ENCODE results near the gene DISC1. TPM values are rescaled to one million over a fixed set of nuclear protein-coding genes. Genes with fewer than 3 reads are reported as not detected.

The DISC1 gene
- total RNA-seq, 2 experiments from 2014 or later: 17.5 to 18.0 TPM

- DNase-seq: peak; percentile 19
- H3K36me3 Mint-ChIP-seq (ENCODE audit: low read depth): peaks cover 6% of the 10 kb centered on the region
- ChIA-PET POLR2A (interaction anchor here (1.2 kb wide), 2 partner anchors 9 to 55 kb away, joined by 3 to 5 read pairs; no protein-coding TSS in a partner anchor), CTCF (interaction anchor here (1.7 kb wide), 1 partner anchor 42 kb away, joined by 7 read pairs; no protein-coding TSS in a partner anchor)
- H3K27ac Mint-ChIP-seq: peak overlapping the region; percentile 38
- no peak overlapping the region for H3K4me3 Mint-ChIP-seq
- peaks cover 37% of the 10 kb centered on the region for H3K4me1 Mint-ChIP-seq
- peaks cover 7% of the 10 kb centered on the region for H3K9me3 Mint-ChIP-seq
- no peaks in the 10 kb centered on the region for H3K27me3 Mint-ChIP-seq
Measured at GRCh38 chr1:231973830-231974229, 347.2 kb downstream of the DISC1 start.

DNA sequence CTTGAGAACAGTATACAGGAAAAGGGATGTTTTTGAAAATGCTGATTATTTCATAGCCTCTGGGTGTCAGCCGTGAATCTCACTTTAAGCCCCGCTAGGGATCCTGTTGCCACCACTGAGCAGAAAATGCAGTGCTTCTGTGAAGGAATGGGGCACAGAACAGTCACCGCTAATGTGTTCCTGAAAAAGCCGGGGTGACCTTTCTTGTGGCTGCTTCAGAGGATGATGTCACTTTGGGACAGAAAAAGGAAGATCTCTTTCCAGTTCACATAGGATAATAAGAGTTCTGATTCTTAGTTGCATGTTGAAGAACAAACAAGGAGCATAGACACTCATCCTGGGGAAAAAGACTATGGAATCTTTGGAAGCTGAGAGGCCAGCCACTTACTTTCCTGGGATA is 349.6 kb downstream of the DISC1 start:
- H3K9me3 Mint-ChIP-seq: no peaks in the 10 kb centered on the region
- no peak for DNase-seq
- POLR2A ChIA-PET: no interaction called here
- H3K4me3 Mint-ChIP-seq: no peak overlapping the region
- CTCF ChIA-PET: no interaction called here
- H3K36me3 Mint-ChIP-seq (ENCODE audit: low read depth): no peaks in the 10 kb centered on the region
- H3K4me1 Mint-ChIP-seq: peaks cover 26% of the 10 kb centered on the region
- no peak overlapping the region for H3K27ac Mint-ChIP-seq
- H3K27me3 Mint-ChIP-seq: no peaks in the 10 kb centered on the region

- H3K4me3 Mint-ChIP-seq: no peak overlapping the region
- CTCF ChIA-PET: interaction anchor here (1.3 kb wide), 1 partner anchor 49 kb away, joined by 3 read pairs; no protein-coding TSS in a partner anchor
- H3K27ac Mint-ChIP-seq: no peak overlapping the region
- no peak for DNase-seq
- POLR2A ChIA-PET: no interaction called here
- peaks cover 4% of the 10 kb centered on the region for H3K4me1 Mint-ChIP-seq
- no peaks in the 10 kb centered on the region for H3K36me3 Mint-ChIP-seq (ENCODE audit: low read depth)
- H3K27me3 Mint-ChIP-seq: no peaks in the 10 kb centered on the region
- no peaks in the 10 kb centered on the region for H3K9me3 Mint-ChIP-seq
Measured at GRCh38 chr1:231981675-231982074, 355.1 kb downstream of the DISC1 start.

DNA sequence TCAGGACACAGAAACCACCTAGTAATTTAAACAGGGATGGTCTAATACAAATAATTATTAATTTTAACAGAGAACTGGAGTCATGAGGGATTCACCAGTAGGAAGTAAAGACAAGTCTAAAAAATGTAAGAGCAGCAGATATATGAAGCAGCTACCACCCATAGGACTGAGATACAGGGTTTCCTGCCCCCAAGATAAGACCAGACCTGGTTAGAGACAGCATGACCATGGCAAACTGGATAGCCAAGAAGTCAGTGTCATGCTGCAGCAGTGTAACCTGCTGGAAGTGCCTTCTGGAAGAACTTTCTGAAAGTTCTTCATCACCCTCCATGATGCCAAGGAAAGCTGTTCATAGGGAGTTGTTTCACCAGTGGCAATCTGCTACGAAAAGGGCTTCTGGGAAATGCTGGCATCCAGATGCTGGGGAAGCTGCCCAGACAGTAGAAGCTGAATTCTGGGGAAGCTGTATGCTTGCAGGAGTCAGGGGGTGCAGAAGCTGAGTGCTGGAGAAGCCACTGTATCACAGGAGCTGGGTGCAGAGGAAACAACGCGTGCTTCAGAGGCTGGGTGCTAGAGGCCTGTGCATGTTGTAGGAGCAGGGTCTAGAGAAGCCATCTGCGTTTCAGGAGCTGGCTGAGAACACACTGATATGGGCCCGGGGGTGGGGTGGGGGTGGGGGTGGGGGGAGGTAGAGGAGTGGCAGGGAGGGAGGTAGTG is 356.4 kb downstream of the DISC1 start:
- CTCF ChIA-PET: interaction anchor here (1.3 to 1.8 kb wide), 2 partner anchors 51 to 116 kb away, joined by 3 to 7 read pairs; no protein-coding TSS in a partner anchor
- POLR2A ChIA-PET: interaction anchor here (1.2 kb wide), 1 partner anchor 9 kb away, joined by 3 read pairs; no protein-coding TSS in a partner anchor
- Mint-ChIP-seq H3K27ac (no peak overlapping the region), H3K4me3 (no peak overlapping the region), H3K27me3 (no peaks in the 10 kb centered on the region), H3K36me3 (ENCODE audit: low read depth) (no peaks in the 10 kb centered on the region), H3K4me1 (peaks cover 4% of the 10 kb centered on the region), H3K9me3 (no peaks in the 10 kb centered on the region)
- DNase-seq: no peak

DNA sequence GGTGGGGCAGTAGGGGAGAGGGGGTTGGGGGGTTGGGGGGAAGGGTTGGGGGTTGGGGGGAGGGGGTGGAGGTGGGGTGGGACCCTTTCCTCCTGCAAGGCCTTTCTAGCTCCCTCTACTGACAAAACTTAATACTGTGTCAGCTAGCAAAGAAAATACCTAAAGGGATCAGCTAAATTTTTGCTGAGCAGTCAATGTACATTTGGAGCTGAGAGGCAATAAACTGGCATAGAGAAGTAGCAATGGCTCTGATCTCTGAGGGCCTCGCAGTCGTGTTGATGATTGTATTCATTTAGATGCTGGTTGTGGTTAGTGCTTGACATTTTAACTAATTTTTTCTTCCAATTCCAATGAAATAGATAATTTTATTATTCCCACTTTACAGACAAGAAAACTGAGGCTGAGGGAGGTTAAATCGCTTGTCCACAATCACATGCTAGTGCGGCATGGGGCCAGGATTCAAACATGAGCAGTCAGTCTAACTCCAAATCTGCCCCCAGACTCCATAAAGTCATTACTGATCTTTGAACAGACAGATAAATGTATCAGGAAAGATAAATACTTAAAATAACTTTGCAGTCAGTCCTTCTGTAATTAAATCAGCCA is 357.1 kb downstream of the DISC1 start:
- CTCF ChIA-PET: interaction anchor here (0.6 to 1.8 kb wide), 2 partner anchors 116 to 118 kb away, joined by 3 to 7 read pairs; no protein-coding TSS in a partner anchor
- H3K36me3 Mint-ChIP-seq (ENCODE audit: low read depth): no peaks in the 10 kb centered on the region
- no peak overlapping the region for H3K27ac Mint-ChIP-seq
- H3K9me3 Mint-ChIP-seq: no peaks in the 10 kb centered on the region
- H3K4me1 Mint-ChIP-seq: peaks cover 4% of the 10 kb centered on the region
- no peak for DNase-seq
- no peak overlapping the region for H3K4me3 Mint-ChIP-seq
- no peaks in the 10 kb centered on the region for H3K27me3 Mint-ChIP-seq
- POLR2A ChIA-PET: interaction anchor here (1.2 kb wide), 1 partner anchor 10 kb away, joined by 3 read pairs; no protein-coding TSS in a partner anchor

DNA sequence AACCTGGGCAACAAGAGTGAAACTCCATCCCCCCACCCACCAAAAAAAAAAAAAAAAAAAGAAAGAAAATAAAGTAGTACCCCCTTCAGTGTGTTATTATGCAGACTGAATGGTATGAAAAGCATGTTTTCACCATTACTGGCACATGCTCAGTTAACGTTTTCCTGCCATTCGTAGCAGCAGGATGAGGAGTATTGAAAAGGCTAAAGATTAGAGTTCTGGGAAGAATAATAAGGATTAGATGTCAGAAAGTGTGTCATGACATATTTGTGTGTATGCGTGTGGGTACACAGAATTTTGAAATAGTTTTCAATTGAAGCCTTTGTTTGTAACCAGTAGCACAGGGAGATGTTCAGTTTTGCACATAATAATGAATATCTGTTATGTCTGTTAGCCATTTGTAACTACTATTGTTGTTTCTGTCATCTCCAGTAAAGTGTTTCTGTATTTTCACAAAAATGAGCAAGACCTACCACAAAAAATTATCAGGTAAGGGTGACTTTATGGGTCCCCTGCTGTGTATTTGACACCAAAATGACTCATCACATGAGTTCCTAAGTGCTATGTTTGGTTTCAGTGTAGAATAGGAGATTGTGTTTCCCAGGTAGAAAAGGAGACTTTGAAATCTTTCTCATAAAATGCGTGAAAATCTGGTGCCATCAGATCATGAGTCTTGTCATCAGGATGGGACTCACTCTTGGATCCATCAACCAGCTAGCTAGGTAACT is 358.9 kb downstream of the DISC1 start:
- CTCF ChIA-PET: interaction anchor here (0.7 kb wide), 1 partner anchor 789 kb away, joined by 5 read pairs; no protein-coding TSS in a partner anchor
- Mint-ChIP-seq H3K36me3 (ENCODE audit: low read depth) (no peaks in the 10 kb centered on the region), H3K9me3 (no peaks in the 10 kb centered on the region), H3K4me3 (no peak overlapping the region), H3K4me1 (peaks cover 4% of the 10 kb centered on the region), H3K27ac (no peak overlapping the region), H3K27me3 (no peaks in the 10 kb centered on the region)
- DNase-seq: no peak
- POLR2A ChIA-PET: no interaction called here

DNA sequence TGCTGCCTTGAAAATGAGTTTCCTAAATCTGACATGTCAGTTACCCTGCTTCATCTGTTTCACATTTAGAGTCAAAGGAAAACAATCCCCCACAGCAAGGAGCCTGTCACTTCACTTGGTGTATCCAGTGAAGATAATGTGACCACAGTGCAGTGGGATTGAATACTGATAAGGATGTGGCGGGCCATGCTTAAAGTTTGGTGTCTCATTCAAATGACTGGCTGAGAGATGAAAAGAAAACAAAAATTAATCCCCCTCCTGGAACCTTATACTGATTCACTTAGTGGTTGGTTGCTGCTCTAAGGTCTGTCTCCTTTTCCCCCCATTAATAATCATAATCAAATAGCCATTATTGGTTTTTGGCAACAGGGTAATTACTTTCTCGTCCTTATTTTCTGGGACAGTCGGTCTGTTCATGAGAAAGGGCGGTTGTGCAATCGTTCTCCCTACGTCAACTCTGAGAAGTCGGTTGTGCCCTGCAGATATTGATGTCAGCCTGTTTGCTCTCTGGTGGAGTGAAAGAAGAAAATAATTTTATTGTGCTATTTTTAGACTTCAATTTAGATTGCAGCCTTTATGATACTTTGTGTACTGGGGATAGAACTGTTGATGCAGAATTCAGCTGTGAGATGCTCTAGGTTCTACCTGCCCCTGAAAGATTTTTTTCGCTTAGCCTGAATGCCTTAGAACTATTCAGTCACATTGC is 360.2 kb downstream of the DISC1 start:
- CTCF ChIA-PET: no interaction called here
- no peaks in the 10 kb centered on the region for H3K27me3 Mint-ChIP-seq
- POLR2A ChIA-PET: no interaction called here
- H3K27ac Mint-ChIP-seq: no peak overlapping the region
- no peak for DNase-seq
- H3K9me3 Mint-ChIP-seq: no peaks in the 10 kb centered on the region
- no peak overlapping the region for H3K4me3 Mint-ChIP-seq
- H3K4me1 Mint-ChIP-seq: peaks cover 4% of the 10 kb centered on the region
- no peaks in the 10 kb centered on the region for H3K36me3 Mint-ChIP-seq (ENCODE audit: low read depth)

DNA sequence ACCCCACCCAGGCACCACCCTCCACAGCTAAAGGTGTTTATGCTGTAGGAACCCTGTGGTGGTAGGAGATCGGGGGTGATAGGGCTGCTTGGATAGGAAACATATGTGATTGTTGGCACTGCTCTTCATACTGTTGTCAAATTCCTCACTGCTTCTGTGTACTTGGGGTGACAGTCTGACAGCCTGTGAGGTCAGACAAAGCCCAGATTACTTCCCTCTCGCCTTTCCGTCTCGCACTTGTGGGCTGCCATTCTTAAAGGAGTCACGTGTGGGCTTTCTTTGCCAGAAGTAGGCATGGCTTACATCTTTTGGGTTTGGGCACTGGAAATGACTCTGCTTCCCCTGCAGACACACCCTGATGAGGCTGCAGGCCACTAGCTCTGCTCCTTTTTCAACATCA is 363.8 kb downstream of the DISC1 start:
- H3K9me3 Mint-ChIP-seq: no peaks in the 10 kb centered on the region
- DNase-seq: no peak
- no peak overlapping the region for H3K27ac Mint-ChIP-seq
- no peaks in the 10 kb centered on the region for H3K27me3 Mint-ChIP-seq
- H3K4me1 Mint-ChIP-seq: peaks cover 2% of the 10 kb centered on the region
- CTCF ChIA-PET: no interaction called here
- H3K4me3 Mint-ChIP-seq: no peak overlapping the region
- H3K36me3 Mint-ChIP-seq (ENCODE audit: low read depth): no peaks in the 10 kb centered on the region
- POLR2A ChIA-PET: no interaction called here

DNA sequence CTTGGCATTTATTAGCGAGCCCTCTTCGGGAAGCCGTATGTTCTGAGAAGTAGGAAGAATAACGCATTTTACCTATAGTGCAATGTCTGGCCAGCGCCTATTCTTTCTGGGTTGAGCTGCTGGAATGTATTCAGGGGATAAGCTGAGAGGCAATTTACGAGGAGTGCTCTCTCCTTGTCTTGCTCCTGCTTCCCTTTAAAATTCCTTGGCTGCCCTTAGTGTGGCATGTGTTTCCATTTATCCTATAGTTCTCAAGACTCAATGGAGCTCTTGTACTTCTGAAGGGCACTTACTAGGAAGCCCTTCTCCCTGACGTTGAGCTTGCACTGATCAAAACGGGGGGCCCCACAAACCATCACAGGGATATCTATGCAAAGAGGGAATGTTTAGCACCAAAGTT is 364.6 kb downstream of the DISC1 start:
- ChIA-PET CTCF (no interaction called here), POLR2A (no interaction called here)
- no peak overlapping the region for H3K27ac Mint-ChIP-seq
- no peak overlapping the region for H3K4me3 Mint-ChIP-seq
- H3K36me3 Mint-ChIP-seq (ENCODE audit: low read depth): no peaks in the 10 kb centered on the region
- H3K9me3 Mint-ChIP-seq: no peaks in the 10 kb centered on the region
- H3K4me1 Mint-ChIP-seq: no peaks in the 10 kb centered on the region
- DNase-seq: no peak
- no peaks in the 10 kb centered on the region for H3K27me3 Mint-ChIP-seq

DNA sequence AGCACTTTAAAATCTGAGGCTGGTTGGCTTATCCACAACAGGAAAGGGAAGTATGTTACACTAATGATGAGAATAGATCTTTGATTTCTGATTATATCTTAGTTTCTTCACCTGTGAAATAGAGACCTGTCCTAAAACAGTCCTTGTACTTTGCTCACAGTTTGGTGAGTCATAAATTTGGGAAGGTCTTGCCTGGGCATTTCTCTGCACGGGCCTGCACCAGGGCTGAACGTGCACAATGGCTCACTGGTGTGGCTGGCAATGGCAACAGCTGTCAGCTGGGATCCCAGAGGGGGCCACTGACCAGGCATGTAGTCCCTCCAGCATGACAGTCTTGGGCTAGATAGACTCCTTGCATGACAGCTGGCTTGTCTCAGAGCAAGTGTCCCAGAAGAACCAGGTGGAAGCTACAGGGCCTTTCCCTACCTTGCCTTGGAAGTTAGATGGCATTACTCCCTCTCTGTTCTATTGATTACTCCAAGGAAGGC is 367.4 kb downstream of the DISC1 start:
- no peak overlapping the region for H3K4me3 Mint-ChIP-seq
- H3K4me1 Mint-ChIP-seq: no peaks in the 10 kb centered on the region
- no peaks in the 10 kb centered on the region for H3K9me3 Mint-ChIP-seq
- H3K36me3 Mint-ChIP-seq (ENCODE audit: low read depth): no peaks in the 10 kb centered on the region
- no peak for DNase-seq
- no peaks in the 10 kb centered on the region for H3K27me3 Mint-ChIP-seq
- ChIA-PET POLR2A (no interaction called here), CTCF (no interaction called here)
- no peak overlapping the region for H3K27ac Mint-ChIP-seq

- no peak overlapping the region for H3K27ac Mint-ChIP-seq
- H3K27me3 Mint-ChIP-seq: no peaks in the 10 kb centered on the region
- ChIA-PET POLR2A (no interaction called here), CTCF (no interaction called here)
- no peaks in the 10 kb centered on the region for H3K36me3 Mint-ChIP-seq (ENCODE audit: low read depth)
- no peak for DNase-seq
- no peaks in the 10 kb centered on the region for H3K4me1 Mint-ChIP-seq
- H3K4me3 Mint-ChIP-seq: no peak overlapping the region
- H3K9me3 Mint-ChIP-seq: no peaks in the 10 kb centered on the region
Measured at GRCh38 chr1:231998791-231999190, 372.2 kb downstream of the DISC1 start.

DNA sequence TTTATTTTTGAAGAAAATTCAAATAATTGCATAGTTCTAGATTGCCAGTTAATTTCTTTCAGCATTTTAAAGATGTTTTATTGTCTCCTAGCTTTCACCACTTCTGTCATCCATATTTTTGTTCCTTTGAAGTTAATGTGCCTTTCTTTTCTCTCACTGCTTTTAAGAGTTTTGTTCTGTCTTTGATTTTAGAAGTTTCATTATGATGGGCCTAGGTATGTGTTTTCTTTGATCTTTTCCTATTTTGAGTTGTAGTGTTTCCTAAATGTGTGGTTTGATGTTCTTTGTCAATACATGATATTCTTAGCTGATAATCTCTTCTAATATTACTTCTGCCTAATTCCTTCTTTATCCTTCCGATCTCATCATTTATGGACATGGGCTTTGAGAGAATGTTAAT is 378.7 kb downstream of the DISC1 start:
- no peaks in the 10 kb centered on the region for H3K27me3 Mint-ChIP-seq
- no peak overlapping the region for H3K27ac Mint-ChIP-seq
- no peaks in the 10 kb centered on the region for H3K36me3 Mint-ChIP-seq (ENCODE audit: low read depth)
- DNase-seq: no peak
- CTCF ChIA-PET: no interaction called here
- POLR2A ChIA-PET: no interaction called here
- peaks cover 2% of the 10 kb centered on the region for H3K4me1 Mint-ChIP-seq
- no peak overlapping the region for H3K4me3 Mint-ChIP-seq
- no peaks in the 10 kb centered on the region for H3K9me3 Mint-ChIP-seq

GRCh38 chr1:232009741-232010140 is 383.2 kb downstream of the DISC1 start:
- H3K27me3 Mint-ChIP-seq: no peaks in the 10 kb centered on the region
- H3K4me3 Mint-ChIP-seq: no peak overlapping the region
- DNase-seq: no peak
- H3K27ac Mint-ChIP-seq: no peak overlapping the region
- peaks cover 2% of the 10 kb centered on the region for H3K4me1 Mint-ChIP-seq
- ChIA-PET POLR2A (no interaction called here), CTCF (no interaction called here)
- H3K9me3 Mint-ChIP-seq: no peaks in the 10 kb centered on the region
- no peaks in the 10 kb centered on the region for H3K36me3 Mint-ChIP-seq (ENCODE audit: low read depth)

All from activated CD4-positive, alpha-beta memory T cell treated with anti-CD3 and anti-CD28 coated beads, Interleukin-2, amount 10 ng/mL, durations not matched to agents 7 days and 5 days (primary cell).